Measurements from ENCODE around the gene MYL12B.
"Not testable (repeated sequence)": the region's sequence is repeated elsewhere in the genome, so short reads cannot be mapped to it uniquely, and the experiment has no call there.

MYL12B gene

DNA sequence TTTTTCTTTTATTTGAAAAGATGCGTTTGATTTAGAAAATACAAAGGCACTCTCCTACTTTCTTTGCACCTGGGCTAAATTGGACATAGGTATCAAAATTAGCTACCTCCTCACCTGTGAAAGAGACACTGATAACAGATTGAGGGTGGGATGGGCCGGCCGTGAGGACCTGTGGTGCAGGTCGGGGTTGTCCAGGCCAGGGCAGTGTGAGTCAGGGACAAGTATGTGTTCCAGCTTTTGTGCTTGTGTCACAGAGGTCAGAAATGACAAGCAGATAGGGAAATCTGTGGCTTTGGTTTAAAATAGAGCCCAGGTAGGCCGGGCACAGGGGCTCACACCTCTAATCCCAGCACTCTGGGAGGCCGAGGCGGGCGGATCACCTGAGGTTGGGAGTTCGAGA is 22.6 kb downstream of the MYL12B start:
- DNase-seq (ENCODE audit: low read depth, low spot score) = no peak
- H3K27ac ChIP-seq = no peak overlapping the region

DNA sequence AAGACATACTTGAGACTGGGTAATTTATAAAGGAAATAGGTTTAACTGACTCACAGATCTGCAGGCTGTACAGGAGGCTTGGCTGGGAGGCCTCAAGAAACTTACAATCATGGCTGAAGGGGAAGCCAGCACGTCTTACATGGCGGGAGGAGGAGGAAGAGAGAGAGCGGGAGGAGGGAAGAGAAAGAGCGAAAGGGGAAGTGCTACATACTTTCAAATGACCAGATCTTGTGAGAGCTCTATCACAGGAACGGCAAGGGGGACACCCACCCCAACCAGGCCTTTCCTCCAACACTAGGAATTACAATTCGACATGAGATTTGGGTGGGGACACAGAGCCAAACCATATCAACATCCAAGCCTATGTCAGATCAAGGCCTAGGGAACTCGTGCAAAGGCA is 24.2 kb downstream of the MYL12B start:
- no peak for DNase-seq (ENCODE audit: low read depth, low spot score)
- H3K27ac ChIP-seq = no peak overlapping the region

- H3K27ac ChIP-seq = no peak overlapping the region
- DNase-seq (ENCODE audit: low read depth, low spot score) = no peak
Observed at GRCh38 chr18:3293196-3293951, 31.4 kb downstream of the MYL12B start.

DNA sequence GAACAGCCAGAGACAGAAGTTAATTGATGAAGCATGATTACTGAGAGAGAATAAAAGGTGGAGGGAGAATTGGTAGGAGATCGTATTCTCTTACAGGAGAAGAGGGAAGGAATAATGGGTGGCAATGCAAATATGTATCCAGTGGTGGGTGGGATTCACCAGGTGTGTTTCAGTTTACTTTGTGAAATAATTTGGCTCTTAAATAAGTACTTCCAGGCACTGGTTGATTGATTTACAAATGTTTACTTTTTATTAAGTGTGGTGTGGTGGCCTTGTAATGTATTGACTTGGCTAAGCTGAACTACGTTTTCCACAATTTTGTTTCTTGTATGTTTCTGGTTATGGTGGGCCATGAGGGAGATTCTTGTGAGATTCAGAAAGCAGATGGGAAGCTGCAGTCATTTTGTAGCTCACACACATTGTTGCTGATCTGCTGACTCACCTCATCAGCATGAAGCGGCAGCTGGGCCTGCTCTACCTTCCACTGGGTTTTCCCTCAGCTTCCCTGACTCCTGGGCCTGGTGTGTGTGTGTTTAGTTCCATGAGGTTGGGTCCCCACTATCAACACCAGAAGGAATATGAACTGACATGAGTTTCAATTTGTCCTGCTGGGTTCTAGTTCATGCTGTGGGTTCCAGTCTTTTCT is 32.6 kb downstream of the MYL12B start:
- DNase-seq (ENCODE audit: low read depth, low spot score) = no peak
- H3K27ac ChIP-seq = no peak overlapping the region

DNA sequence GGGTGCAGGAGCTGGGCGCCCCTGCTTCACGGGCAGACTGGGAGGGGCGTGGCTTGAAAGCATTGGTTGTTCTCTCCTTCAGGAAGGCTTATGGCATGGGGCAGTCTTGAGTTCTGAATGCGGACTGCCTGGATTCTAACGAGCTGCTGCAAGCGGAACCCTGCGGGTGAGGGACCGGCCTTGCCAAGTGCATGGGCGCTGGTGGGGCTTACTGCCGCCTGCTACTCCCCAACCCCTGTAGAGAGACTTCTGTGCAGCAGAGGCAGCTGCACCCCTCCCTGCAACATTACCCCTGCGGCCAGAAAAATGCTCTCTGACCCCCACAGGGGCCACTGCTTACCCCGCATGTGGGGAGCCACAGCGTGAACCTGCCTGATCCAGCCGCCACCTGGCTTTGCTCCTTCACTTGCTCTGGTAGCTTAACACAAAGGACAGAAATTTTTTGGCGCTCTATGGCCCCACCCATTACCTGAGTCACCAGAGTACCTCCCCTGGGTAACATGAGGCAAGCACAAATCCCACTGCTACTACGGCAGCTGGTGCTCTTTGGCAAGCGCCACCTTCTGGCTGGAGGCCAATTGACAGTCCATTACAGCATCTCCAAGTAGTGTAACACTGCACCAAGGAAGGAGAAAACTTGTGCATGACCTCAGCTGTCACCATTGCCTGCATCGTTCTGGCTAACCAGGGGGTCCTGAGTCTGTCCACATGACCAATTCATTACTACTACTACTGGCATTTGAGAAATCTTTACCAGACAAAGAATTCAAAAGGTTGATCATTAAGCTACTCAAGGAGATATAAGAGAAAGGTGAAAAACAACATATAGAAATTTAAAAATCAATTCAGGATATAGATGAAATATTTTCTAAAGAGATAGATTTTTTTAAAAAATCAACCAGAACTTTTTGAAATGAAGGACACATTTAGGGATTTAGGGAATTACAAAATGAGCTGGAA is 35.4 kb downstream of the MYL12B start:
- peak overlapping the region; percentile 21 for H3K27ac ChIP-seq
- DNase-seq (ENCODE audit: low read depth, low spot score) = peak; percentile 78

- no peak for DNase-seq (ENCODE audit: low read depth, low spot score)
- peak overlapping the region; percentile 92 for H3K27ac ChIP-seq
Observed at GRCh38 chr18:3304832-3305231, 42.9 kb downstream of the MYL12B start.

- DNase-seq (ENCODE audit: low read depth, low spot score) = peak; percentile 98
- H3K27ac ChIP-seq = peak overlapping the region; percentile 92
Observed at GRCh38 chr18:3305354-3305762, 43.4 kb downstream of the MYL12B start.

- H3K27ac ChIP-seq = peak overlapping the region; percentile 92
- peak; percentile 59 for DNase-seq (ENCODE audit: low read depth, low spot score)
Observed at GRCh38 chr18:3305933-3306332, 44.0 kb downstream of the MYL12B start.

DNA sequence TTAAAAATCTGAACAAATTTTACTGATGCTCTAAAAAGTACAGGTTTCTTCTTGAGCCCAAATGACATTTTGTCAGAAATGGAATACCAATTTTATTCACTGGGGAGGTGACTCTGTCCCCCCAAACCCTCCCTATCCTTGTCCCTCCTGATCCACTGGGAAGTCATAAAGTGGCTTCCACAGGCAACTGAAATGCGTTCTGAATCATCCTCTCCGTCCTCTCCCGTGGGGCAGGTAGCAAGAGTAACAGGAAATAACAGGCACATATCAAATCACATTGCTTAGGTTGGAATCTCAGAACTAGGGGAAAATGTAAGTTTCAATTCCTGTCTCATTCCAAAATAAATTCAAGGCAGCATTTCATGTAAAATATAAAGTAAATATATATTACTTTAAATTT is 44.5 kb downstream of the MYL12B start:
- DNase-seq (ENCODE audit: low read depth, low spot score) = no peak
- H3K27ac ChIP-seq = peak overlapping the region; percentile 92

GRCh38 chr18:3313685-3314084 is 51.8 kb downstream of the MYL12B start:
- DNase-seq (ENCODE audit: low read depth, low spot score) = no peak
- no peak overlapping the region for H3K27ac ChIP-seq

DNA sequence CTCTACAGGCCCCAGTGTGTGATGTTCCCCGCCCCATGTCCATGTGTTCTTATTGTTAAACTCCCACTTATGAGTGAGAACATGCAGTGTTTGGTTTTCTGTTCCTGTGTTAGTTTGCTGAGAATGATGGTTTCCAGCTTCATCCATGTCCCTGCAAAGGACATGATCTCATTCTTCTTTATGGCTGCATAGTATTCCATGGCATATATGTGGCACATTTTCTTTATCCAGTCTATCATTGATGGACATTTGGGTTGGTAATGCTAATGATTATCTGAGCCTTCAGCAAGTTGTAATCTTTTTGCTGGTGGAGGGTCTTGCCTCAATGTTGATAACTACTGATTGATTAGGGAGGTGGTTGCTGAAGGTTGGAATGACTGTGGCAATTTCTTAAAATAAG is 53.4 kb downstream of the MYL12B start:
- H3K27ac ChIP-seq; DNase-seq (ENCODE audit: low read depth, low spot score): not testable (repeated sequence)

DNA sequence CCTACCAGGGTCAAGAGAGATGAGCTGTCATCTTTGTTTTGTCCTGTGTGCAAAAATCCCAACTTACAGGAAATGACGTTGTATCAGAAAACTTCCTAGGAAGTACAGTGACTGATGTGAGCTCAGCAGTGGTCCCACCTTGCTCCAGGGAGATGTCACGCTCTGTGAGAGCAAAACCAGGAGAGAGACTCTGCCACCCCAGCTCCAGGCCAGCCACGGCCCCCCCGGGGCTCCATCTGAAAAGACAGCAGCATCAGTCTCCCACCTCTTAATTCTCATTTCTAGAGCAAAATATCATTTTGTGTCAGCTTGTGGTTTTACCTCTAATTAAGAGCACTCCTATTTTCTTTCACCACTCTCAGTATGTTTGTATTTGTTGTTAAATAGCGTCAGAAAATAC is 57.5 kb downstream of the MYL12B start:
- DNase-seq (ENCODE audit: low read depth, low spot score) = no peak
- H3K27ac ChIP-seq = no peak overlapping the region

GRCh38 chr18:3319894-3320454 is 58.0 kb downstream of the MYL12B start:
- H3K27ac ChIP-seq = no peak overlapping the region
- no peak for DNase-seq (ENCODE audit: low read depth, low spot score)

GRCh38 chr18:3321133-3321812 is 59.3 kb downstream of the MYL12B start:
- H3K27ac ChIP-seq = peak overlapping the region; percentile 18
- peak; percentile 84 for DNase-seq (ENCODE audit: low read depth, low spot score)

DNA sequence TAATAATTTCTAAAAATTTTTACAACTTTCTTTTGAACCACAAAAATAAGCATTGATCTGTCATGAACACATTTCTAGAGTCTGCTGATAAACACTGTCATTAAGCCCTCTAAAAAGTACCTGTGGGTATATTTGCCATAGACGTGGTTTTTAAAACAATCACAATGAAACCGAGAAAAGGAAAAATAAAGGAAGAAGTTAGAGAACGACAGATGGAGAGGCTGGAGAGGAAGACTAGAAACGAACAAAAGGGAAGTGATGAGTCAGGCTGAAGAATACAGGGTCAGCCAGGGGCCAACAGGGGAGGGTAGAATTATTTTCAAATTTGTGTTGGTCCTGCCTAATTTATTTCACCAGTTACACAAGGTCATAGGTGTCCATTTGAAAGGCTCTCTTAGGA is 62.0 kb downstream of the MYL12B start:
- H3K27ac ChIP-seq = no peak overlapping the region
- DNase-seq (ENCODE audit: low read depth, low spot score) = no peak

Data from epithelial cell of prostate (primary cell).